ENCODE measurements around the gene ELAVL1.

Gene ELAVL1

GRCh38 chr19:8021374-8021773 lies 15.9 kb upstream of the ELAVL1 start:
- no peak for DNase-seq (ENCODE audit: low read depth in 2 of 2)

- no peak for DNase-seq (ENCODE audit: low read depth in 2 of 2)
Observed at GRCh38 chr19:8020681-8021080, 15.2 kb upstream of the ELAVL1 start.

GRCh38 chr19:8017808-8018207 lies 12.4 kb upstream of the ELAVL1 start:
- DNase-seq (ENCODE audit: low read depth in 2 of 2), result no peak

- DNase-seq (ENCODE audit: low read depth in 2 of 2), result peak in 1 of 2 donors; percentile 21
Observed at GRCh38 chr19:8004723-8005513, 523 bp downstream of the ELAVL1 start.

- no peak for DNase-seq (ENCODE audit: low read depth in 2 of 2)
Observed at GRCh38 chr19:8004001-8004400, 1.4 kb downstream of the ELAVL1 start.

- DNase-seq (ENCODE audit: low read depth in 2 of 2), result peak; percentile 29 to 56
Observed at GRCh38 chr19:8001995-8002849, 3.2 kb downstream of the ELAVL1 start.

- DNase-seq (ENCODE audit: low read depth in 2 of 2), result no peak
Observed at GRCh38 chr19:8001651-8001994, 3.8 kb downstream of the ELAVL1 start.

- DNase-seq (ENCODE audit: low read depth in 2 of 2), result no peak
Observed at GRCh38 chr19:8000298-8001038, 5.0 kb downstream of the ELAVL1 start.

- no peak for DNase-seq (ENCODE audit: low read depth in 2 of 2)
Observed at GRCh38 chr19:7999376-7999775, 6.1 kb downstream of the ELAVL1 start.

- no peak for DNase-seq (ENCODE audit: low read depth in 2 of 2)
Observed at GRCh38 chr19:7997809-7998480, 7.5 kb downstream of the ELAVL1 start.

GRCh38 chr19:7996883-7997282 lies 8.6 kb downstream of the ELAVL1 start:
- no peak for DNase-seq (ENCODE audit: low read depth in 2 of 2)

GRCh38 chr19:7995810-7996158 lies 9.7 kb downstream of the ELAVL1 start:
- DNase-seq (ENCODE audit: low read depth in 2 of 2), result no peak

GRCh38 chr19:7994928-7995809 lies 10.3 kb downstream of the ELAVL1 start:
- no peak for DNase-seq (ENCODE audit: low read depth in 2 of 2)

GRCh38 chr19:7994114-7994513 lies 11.3 kb downstream of the ELAVL1 start:
- DNase-seq (ENCODE audit: low read depth in 2 of 2), result no peak

- DNase-seq (ENCODE audit: low read depth in 2 of 2), result no peak
Observed at GRCh38 chr19:7993560-7993959, 11.9 kb downstream of the ELAVL1 start.

GRCh38 chr19:7992575-7992974 lies 12.9 kb downstream of the ELAVL1 start:
- DNase-seq (ENCODE audit: low read depth in 2 of 2), result no peak

GRCh38 chr19:7989071-7989575 lies 16.3 kb downstream of the ELAVL1 start:
- DNase-seq (ENCODE audit: low read depth in 2 of 2), result no peak

GRCh38 chr19:7988307-7988706 lies 17.1 kb downstream of the ELAVL1 start:
- no peak for DNase-seq (ENCODE audit: low read depth in 2 of 2)

GRCh38 chr19:7987114-7987768 lies 18.2 kb downstream of the ELAVL1 start:
- no peak for DNase-seq (ENCODE audit: low read depth in 2 of 2)
